ENCODE data around the gene CNN3.

DNA sequence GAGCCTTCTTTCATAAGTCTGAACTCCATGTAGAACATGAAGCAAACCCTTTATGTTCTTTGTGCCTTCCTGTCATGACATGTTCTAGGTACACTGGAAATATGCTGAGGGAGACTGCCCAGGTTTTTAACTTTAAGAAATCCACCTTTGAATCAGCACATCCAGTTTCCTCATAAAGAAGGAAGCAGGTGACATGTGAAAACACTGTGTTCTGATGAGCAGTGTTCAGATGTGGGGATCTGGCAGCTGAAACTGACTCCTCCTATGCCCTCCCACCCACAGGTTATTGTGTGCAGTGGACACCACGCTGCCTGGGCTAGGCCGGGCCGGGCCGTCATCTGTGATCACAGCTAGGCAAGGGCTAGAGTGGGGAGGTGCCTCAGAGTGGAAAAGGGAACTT is 51.1 kb downstream of the CNN3 start:
- TF ChIP-seq, protein P1, sequence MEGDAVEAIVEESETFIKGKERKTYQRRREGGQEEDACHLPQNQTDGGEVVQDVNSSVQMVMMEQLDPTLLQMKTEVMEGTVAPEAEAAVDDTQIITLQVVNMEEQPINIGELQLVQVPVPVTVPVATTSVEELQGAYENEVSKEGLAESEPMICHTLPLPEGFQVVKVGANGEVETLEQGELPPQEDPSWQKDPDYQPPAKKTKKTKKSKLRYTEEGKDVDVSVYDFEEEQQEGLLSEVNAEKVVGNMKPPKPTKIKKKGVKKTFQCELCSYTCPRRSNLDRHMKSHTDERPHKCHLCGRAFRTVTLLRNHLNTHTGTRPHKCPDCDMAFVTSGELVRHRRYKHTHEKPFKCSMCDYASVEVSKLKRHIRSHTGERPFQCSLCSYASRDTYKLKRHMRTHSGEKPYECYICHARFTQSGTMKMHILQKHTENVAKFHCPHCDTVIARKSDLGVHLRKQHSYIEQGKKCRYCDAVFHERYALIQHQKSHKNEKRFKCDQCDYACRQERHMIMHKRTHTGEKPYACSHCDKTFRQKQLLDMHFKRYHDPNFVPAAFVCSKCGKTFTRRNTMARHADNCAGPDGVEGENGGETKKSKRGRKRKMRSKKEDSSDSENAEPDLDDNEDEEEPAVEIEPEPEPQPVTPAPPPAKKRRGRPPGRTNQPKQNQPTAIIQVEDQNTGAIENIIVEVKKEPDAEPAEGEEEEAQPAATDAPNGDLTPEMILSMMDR (IDR thresholded peaks at IDR 0.05) = no peak
- no peak for TF ChIP-seq POLR2A (IDR thresholded peaks at IDR 0.05)

Data from uterus (tissue), 2 donors.